Esophagus (tissue), 2 donors: ENCODE data around the gene ANOS1. TPM values are rescaled to one million over a fixed set of nuclear protein-coding genes. Genes with fewer than 3 reads are reported as not detected.

Experiments used
- H3K27ac ChIP-seq, 2 donors: one replicate each; pipeline ENCODE4 v1.5.1; 2013; ENCODE audit warnings: low read depth in 2 of 2, mild to moderate bottlenecking in 2 of 2, inconsistent platforms in 1 of 2, low read length in 1 of 2, moderate library complexity in 1 of 2
- H3K27me3 ChIP-seq, 2 donors: one replicate each; pipeline ENCODE4 v1.6.1; 2013; ENCODE audit warnings: low read length in 2 of 2, control low read depth in 1 of 2, mild to moderate bottlenecking in 1 of 2; ENCODE audit not compliant: insufficient read depth in 2 of 2, control insufficient read depth in 1 of 2
- H3K36me3 ChIP-seq, 2 donors: one replicate each; pipeline ENCODE4 v1.6.1; 2013; ENCODE audit warnings: low read length in 1 of 2; ENCODE audit not compliant: control insufficient read depth in 2 of 2, insufficient read depth in 2 of 2
- H3K4me1 ChIP-seq, 2 donors: one replicate each; pipeline ENCODE4 v1.6.1; 2013; ENCODE audit warnings: low read length in 1 of 2; ENCODE audit not compliant: control insufficient read depth in 2 of 2, insufficient read depth in 2 of 2
- H3K4me3 ChIP-seq, 2 donors: one replicate each; pipeline ENCODE4 v1.5.1; 2013; ENCODE audit warnings: low read length in 2 of 2, mild to moderate bottlenecking in 2 of 2, low read depth in 1 of 2, moderate library complexity in 1 of 2
- H3K9me3 ChIP-seq, 2 donors: one replicate each; pipeline ENCODE4 v1.6.1; 2013; ENCODE audit warnings: mild to moderate bottlenecking in 2 of 2, low read depth in 1 of 2, low read length in 1 of 2, moderate library complexity in 1 of 2; ENCODE audit not compliant: control insufficient read depth in 2 of 2, insufficient read depth in 1 of 2
- WGBS, 2 donors: extraction: QIAGEN DNeasy Blood & Tissue Kit; methylation state at CpG; one replicate each; pipeline ENCODE4 v1.1.7; 2013; 5-methylcytosine and 5-hydroxymethylcytosine counted together
- polyA plus RNA-seq, 2 donors: library from polyadenylated mRNA; stranded (reverse); fragments of 200-250 nt; gene quantifications; one replicate each; pipeline ENCODE4 v1.2.3, GENCODE V29; 2013
- donor health status: healthy with polysubstance abuse.
- donor health status: Bipolar disorder and iron deficiency.

Gene ANOS1
- polyA plus RNA-seq, 2 donors: 0.48 to 0.55 TPM

DNA sequence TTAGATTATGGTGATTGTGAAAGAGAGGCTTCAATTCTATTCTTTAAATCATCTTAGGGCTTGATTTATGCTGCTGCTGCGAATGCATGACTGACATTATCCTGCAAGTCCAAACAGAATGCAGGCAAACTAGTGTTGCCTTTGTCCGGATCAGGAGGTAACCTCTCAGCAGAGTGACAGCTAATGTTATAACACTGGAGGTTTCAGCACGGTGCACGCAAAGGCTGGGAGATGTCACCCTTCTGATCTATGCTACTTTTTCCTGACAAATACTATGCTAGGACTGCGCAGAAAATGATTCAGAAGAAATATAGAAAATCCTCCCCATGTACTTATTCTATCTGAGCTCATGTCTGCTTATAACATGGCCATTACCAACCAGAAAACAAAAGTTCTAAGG, 48.2 kb downstream of the ANOS1 start:
- no peak overlapping the region for H3K4me3 ChIP-seq
- H3K4me1 ChIP-seq: no peaks in the 10 kb centered on the region
- no peak overlapping the region for H3K27ac ChIP-seq
- H3K9me3 ChIP-seq: no peaks in the 10 kb centered on the region
- no peaks in the 10 kb centered on the region for H3K36me3 ChIP-seq
- no peaks in the 10 kb centered on the region for H3K27me3 ChIP-seq
- WGBS, 2 donors: 56 to 64% methylated on average over 5 of the region's 5 CpGs

GRCh38 chrX:8679550-8679949, 52.4 kb downstream of the ANOS1 start:
- Histone ChIP-seq H3K4me3 (no peak overlapping the region), H3K27me3 (no peaks in the 10 kb centered on the region), H3K36me3 (no peaks in the 10 kb centered on the region), H3K9me3 (no peaks in the 10 kb centered on the region), H3K27ac (no peak overlapping the region), H3K4me1 (no peaks in the 10 kb centered on the region)
- WGBS, 2 donors: 92 to 95% methylated on average over 7 of the region's 7 CpGs

DNA sequence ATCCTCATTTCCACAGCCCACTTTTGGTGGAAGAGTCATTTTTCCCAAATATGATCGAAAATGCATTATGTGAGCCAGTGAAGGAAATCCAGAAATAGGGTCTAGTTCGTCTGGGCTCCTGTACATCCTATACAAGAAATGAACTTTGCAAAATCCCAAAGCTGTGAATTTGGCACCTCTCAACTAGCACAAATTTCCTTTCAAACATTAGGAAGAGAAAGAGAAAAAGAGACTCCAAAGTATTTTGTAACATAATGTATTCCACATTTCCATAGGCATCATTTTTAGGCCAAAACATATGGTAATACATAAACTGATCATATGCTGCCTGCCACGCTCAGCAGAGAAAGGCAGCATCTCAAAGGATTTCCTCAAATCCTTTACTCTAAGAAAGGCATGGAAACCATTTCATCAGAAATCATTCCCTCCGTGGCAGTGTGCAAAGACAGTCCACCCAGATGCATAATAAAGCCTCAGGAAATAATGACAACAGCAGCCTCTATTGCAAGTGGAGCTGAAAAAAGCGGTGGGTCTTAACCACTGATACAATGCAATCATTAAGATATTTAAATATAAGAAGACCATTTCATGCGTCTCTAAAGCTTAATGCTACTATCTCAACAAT, 56.8 kb downstream of the ANOS1 start:
- WGBS, 2 donors: 79 to 81% methylated on average over 6 of the region's 6 CpGs
- no peak overlapping the region for H3K27ac ChIP-seq
- no peaks in the 10 kb centered on the region for H3K36me3 ChIP-seq
- no peaks in the 10 kb centered on the region for H3K9me3 ChIP-seq
- no peaks in the 10 kb centered on the region for H3K4me1 ChIP-seq
- no peaks in the 10 kb centered on the region for H3K27me3 ChIP-seq
- H3K4me3 ChIP-seq: no peak overlapping the region

DNA sequence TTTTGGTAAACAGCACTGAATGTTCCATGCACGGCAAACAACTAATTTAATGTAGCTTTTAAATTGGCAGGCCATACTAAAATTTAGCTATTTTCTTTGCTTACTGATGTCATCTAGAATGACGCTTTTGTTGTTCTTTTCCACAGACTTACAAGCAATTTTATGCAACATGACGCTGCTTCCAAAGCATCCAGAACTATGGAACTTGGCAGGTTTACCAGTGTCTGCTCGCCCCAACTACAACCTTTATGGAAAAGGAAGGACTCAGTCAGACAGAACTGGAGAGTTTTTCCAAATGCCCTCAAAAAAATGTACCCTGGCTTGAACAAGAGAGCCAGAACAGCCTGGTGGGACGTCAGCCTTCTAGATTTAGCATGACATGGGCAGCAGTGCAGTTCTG, 58.7 kb downstream of the ANOS1 start:
- Histone ChIP-seq H3K9me3 (no peaks in the 10 kb centered on the region), H3K4me1 (no peaks in the 10 kb centered on the region), H3K27me3 (no peaks in the 10 kb centered on the region), H3K36me3 (no peaks in the 10 kb centered on the region), H3K4me3 (no peak overlapping the region), H3K27ac (no peak overlapping the region)
- WGBS, 2 donors: 78 to 80% methylated on average over 5 of the region's 5 CpGs

GRCh38 chrX:8672176-8672575, 59.8 kb downstream of the ANOS1 start:
- Histone ChIP-seq H3K9me3 (no peaks in the 10 kb centered on the region), H3K4me1 (no peaks in the 10 kb centered on the region), H3K4me3 (no peak overlapping the region), H3K36me3 (no peaks in the 10 kb centered on the region), H3K27me3 (no peaks in the 10 kb centered on the region), H3K27ac (no peak overlapping the region)
- 53 to 78% methylated on average over 2 of the region's 2 CpGs for WGBS, 2 donors

DNA sequence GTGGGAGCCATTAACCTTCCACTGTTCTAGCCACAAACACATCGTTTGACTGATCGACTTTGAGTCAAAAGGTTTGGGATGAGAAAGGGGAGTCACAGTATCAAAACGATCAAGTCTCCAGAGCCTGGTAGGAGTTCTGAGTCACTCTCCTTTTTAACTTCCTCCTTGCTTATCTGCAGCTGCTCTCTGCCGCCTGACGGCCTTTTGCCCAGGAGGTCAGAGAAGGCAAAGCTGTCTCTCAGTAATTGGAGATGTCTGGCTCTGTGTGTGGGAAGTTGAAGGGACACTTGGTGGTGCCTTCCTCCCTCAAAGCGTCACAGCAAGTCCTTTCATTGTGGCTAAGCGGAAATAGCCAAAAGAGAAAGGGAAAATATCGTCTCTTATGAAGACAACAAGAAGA, 63.1 kb downstream of the ANOS1 start:
- Histone ChIP-seq H3K27me3 (no peaks in the 10 kb centered on the region), H3K4me3 (no peak overlapping the region), H3K4me1 (no peaks in the 10 kb centered on the region), H3K36me3 (no peaks in the 10 kb centered on the region), H3K27ac (no peak overlapping the region), H3K9me3 (no peaks in the 10 kb centered on the region)
- 40 to 64% methylated on average over 8 of the region's 8 CpGs for WGBS, 2 donors

DNA sequence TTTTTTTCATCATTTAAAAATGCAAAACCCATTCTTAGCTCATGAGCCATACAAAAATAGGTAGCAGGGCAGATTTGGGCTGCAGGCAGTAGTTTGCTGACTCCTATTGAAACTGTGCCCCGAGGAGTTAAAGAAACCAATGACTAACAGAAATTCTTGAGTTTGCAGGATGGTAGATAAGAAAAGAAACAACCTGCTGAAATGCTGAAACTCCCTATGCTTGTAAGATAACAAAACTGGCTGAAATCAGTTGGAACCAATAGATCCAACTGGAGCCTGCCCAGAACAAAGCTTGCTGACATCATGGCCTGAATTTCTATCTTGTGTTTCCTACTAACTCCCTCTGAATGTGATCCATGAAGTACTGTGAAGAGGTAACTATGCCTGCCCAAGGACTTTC, 68.6 kb downstream of the ANOS1 start:
- Histone ChIP-seq H3K4me1 (no peaks in the 10 kb centered on the region), H3K9me3 (no peaks in the 10 kb centered on the region), H3K4me3 (no peak overlapping the region), H3K27ac (no peak overlapping the region), H3K36me3 (no peaks in the 10 kb centered on the region), H3K27me3 (no peaks in the 10 kb centered on the region)
- WGBS, 2 donors: 42 to 58% methylated on average over 1 of the region's 1 CpG

GRCh38 chrX:8657883-8658282, 74.1 kb downstream of the ANOS1 start:
- no peaks in the 10 kb centered on the region for H3K4me1 ChIP-seq
- H3K27me3 ChIP-seq: no peaks in the 10 kb centered on the region
- no peak overlapping the region for H3K4me3 ChIP-seq
- H3K36me3 ChIP-seq: no peaks in the 10 kb centered on the region
- no peaks in the 10 kb centered on the region for H3K9me3 ChIP-seq
- WGBS, 2 donors: 76 to 78% methylated on average over 2 of the region's 2 CpGs
- H3K27ac ChIP-seq: no peak overlapping the region

DNA sequence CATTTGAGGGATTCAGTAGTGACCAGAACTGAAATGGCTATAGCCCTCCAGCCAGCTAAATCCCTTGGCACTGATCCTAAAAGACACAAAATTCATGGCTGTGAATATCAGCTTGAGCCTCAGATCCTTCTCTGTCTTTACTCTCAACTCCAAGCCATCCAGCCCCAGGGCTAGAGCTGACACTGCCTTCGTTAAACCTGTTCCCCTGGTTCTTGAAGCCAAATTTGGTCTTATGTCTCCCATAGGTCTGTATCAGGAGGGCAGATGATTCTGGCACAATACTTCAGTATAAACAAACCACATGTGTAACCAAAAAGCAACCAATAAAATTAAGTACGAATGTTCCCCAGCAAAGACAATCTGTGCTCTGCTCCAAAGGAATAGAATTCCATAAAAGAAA, 78.0 kb downstream of the ANOS1 start:
- 42 to 60% methylated on average over 2 of the region's 2 CpGs for WGBS, 2 donors
- Histone ChIP-seq H3K9me3 (no peaks in the 10 kb centered on the region), H3K36me3 (no peaks in the 10 kb centered on the region), H3K27ac (no peak overlapping the region), H3K4me3 (no peak overlapping the region), H3K27me3 (no peaks in the 10 kb centered on the region), H3K4me1 (no peaks in the 10 kb centered on the region)

GRCh38 chrX:8649969-8650368, 82.0 kb downstream of the ANOS1 start:
- Histone ChIP-seq H3K9me3 (no peaks in the 10 kb centered on the region), H3K4me1 (no peaks in the 10 kb centered on the region), H3K27me3 (no peaks in the 10 kb centered on the region), H3K36me3 (no peaks in the 10 kb centered on the region), H3K27ac (no peak overlapping the region), H3K4me3 (no peak overlapping the region)
